AG10803 (cell line): ENCODE results near the gene CXCL11.
"Not testable (repeated sequence)": the region's sequence is repeated elsewhere in the genome, so short reads cannot be mapped to it uniquely, and the experiment has no call there.

Experiments used
- DNase-seq: peaks from one replicate; pipeline ENCODE4 v3.0.0; 2010; ENCODE audit warnings: low read depth
- H3K4me3 ChIP-seq: 2 replicates; pipeline ENCODE4 v1.5.1; 2011; ENCODE audit warnings: mild to moderate bottlenecking, low read length, control low read depth
- TF ChIP-seq, protein P1 (sequence below): conservative IDR thresholded peaks from 2 replicates; pipeline ENCODE4 v1.5.1; 2011; ENCODE audit warnings: mild to moderate bottlenecking, low read length, control low read depth, inconsistent platforms

Gene CXCL11

GRCh38 chr4:76058888-76059426 lies 23.1 kb upstream of the CXCL11 start:
- H3K4me3 ChIP-seq: no peak overlapping the region
- TF ChIP-seq, protein P1, sequence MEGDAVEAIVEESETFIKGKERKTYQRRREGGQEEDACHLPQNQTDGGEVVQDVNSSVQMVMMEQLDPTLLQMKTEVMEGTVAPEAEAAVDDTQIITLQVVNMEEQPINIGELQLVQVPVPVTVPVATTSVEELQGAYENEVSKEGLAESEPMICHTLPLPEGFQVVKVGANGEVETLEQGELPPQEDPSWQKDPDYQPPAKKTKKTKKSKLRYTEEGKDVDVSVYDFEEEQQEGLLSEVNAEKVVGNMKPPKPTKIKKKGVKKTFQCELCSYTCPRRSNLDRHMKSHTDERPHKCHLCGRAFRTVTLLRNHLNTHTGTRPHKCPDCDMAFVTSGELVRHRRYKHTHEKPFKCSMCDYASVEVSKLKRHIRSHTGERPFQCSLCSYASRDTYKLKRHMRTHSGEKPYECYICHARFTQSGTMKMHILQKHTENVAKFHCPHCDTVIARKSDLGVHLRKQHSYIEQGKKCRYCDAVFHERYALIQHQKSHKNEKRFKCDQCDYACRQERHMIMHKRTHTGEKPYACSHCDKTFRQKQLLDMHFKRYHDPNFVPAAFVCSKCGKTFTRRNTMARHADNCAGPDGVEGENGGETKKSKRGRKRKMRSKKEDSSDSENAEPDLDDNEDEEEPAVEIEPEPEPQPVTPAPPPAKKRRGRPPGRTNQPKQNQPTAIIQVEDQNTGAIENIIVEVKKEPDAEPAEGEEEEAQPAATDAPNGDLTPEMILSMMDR: no peak
- DNase-seq: no peak

GRCh38 chr4:76058302-76058701 lies 22.4 kb upstream of the CXCL11 start:
- no peak for DNase-seq
- TF ChIP-seq, protein P1: no peak
- no peak overlapping the region for H3K4me3 ChIP-seq

GRCh38 chr4:76055421-76055820 lies 19.6 kb upstream of the CXCL11 start:
- TF ChIP-seq, protein P1: no peak
- DNase-seq: no peak
- no peak overlapping the region for H3K4me3 ChIP-seq

- TF ChIP-seq, protein P1: no peak
- DNase-seq: no peak
These were observed 19.1 kb upstream of the CXCL11 start for GRCh38 chr4:76055016-76055415.

DNA sequence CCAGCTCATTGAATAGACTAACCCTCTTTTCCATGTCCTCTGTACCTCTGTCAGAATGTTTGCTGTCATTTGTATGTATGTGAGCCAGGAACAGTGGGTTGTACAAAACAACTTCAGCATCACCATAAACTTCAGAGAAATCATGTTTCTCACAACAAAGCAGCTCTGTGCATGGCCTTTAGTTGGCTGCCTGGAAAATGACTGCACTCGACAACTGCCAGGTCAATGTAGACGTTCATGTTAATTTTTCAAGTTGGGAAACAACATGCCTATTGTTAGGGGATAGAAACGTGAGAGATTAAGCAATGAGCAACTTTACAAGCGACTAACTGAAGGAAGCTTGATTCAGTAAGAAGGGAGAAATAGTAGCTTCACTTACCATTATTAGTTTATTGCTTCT lies 17.9 kb upstream of the CXCL11 start:
- TF ChIP-seq, protein P1: no peak
- no peak for DNase-seq
- H3K4me3 ChIP-seq: no peak overlapping the region

More at GRCh38 chr4:76055016-76055415, 19.1 kb upstream of the CXCL11 start:
- no peak overlapping the region for H3K4me3 ChIP-seq

DNA sequence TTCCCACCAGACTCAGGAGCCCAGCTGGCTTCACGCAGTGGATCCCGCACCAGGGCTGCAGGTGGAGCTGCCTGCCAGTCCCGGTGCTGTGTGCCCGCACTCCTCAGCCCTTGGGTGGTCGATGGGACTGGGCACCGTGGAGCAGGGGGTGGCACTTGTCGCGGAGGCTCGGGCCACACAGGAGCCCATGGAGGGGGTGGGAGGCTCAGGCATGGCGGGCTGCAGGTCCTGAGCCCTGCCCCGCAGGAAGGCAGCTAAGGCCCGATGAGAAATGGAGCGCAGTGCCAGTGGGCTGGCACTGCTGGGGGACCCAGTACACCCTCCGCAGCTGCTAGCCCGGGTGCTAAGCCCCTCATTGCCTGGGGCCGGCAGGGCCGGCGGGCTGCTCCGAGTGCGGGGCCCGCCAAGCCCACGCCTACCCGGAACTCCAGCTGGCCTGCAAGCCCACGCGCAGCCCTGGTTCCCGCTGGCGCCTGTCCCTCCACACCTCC lies 14.7 kb upstream of the CXCL11 start:
- not testable (repeated sequence) for H3K4me3 ChIP-seq

DNA sequence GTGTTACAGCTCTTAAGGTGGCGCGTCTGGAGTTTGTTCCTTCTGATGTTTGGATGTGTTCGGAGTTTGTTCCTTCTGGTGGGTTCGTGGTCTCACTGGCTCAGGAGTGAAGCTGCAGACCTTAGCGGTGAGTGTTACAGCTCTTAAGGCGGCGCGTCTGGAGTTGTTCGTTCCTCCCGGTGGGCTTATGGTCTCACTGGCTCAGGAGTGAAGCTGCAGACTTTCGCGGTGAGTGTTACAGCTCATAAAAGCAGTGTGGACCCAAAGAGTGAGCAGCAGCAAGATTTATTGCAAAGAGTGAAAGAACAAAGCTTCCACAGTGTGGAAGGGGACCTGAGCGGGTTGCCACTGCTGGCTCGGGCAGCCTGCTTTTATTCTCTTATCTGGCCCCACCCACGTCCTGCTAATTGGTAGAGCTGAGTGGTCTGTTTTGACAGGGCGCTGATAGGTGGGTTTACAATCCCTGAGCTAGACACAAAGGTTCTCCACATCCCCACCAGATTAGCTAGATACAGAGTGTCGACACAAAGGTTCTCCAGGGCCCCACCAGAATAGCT lies 14.1 kb upstream of the CXCL11 start:
- H3K4me3 ChIP-seq: not testable (repeated sequence)

More for the DNA sequence above, 14.7 kb upstream of the CXCL11 start:
- DNase-seq: not testable (repeated sequence)

DNA sequence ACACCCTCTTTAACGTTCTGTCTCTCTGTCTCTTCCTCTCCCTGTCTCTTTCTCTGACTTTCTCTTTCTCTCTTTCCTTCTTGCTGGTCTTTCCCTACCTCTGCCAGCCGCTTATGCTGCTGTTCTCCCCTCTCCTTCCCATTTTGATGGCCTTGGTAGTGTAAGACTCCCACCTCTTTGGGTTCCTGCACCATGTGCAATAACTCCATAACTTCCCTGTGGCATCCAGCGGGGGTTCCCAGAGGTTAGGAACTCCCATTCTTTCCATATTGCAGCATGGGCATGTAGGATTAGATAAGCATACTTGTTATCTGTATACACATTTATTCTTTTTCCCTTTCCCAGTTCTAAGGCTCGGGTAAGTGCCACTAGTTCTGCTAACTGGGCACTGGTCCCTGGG lies 8.8 kb upstream of the CXCL11 start:
- H3K4me3 ChIP-seq, DNase-seq: not testable (repeated sequence)

More for the DNA sequence above, 14.1 kb upstream of the CXCL11 start:
- not testable (repeated sequence) for DNase-seq

DNA sequence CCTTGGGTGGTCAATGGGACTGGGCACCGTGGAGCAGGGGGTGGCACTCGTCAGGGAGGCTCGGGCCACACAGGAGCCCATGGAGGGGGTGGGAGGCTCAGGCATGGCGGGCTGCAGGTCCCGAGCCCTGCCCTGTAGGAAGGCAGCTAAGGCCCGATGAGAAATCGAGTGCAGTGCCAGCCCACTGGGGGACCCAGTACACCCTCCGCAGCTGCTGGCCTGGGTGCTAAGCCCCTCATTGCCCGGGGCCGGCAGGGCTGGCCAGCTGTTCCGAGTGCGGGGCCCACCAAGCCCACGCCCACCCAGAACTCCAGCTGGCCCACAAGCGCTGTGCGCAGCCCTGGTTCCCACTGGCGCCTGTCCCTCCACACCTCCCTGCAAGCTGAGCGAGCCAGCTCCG lies 7.4 kb upstream of the CXCL11 start:
- not testable (repeated sequence) for H3K4me3 ChIP-seq, DNase-seq

DNA sequence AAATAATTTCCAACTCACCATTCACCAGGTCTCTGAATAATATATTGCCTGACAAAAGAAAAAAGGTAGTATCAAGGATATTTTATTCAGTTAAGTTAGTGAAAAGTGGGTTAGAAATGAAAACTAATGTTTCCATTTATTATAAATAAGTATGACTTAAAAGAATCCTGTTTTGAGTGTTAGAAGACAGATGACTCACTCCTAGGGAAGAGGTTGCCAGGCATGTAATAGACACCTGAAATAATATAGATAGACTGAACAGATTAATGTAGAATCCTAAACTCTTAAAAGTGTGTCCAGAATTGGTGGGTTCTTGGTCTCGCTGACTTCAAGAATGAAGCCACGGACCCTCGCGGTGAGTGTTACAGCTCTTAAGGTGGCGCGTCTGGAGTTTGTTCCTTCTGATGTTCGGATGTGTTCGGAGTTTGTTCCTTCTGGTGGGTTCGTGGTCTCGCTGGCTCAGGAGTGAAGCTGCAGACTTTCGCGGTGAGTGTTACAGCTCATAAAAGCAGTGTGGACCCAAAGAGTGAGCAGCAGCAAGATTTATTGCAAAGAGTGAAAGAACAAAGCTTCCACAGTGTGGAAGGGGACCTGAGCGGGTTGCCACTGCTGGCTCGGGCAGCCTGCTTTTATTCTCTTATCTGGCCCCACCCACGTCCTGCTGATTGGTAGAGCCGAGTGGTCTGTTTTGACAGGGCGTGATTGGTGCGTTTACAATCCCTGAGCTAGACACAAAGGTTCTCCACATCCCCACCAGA lies 6.5 kb upstream of the CXCL11 start:
- not testable (repeated sequence) for DNase-seq, H3K4me3 ChIP-seq
